Activated CD4-positive, alpha-beta T cell treated with anti-CD3 and anti-CD28 coated beads, Interleukin-2, Interleukin-6, amounts not matched to agents 100 ng/mL and 50 ng/mL, durations not matched to agents 16 hours and 8 hours (primary cell): ENCODE measurements around the gene GPRC5D.

ENCODE experiments used
- DNase-seq: peaks from one replicate; pipeline ENCODE4 v3.0.0-alpha.2; 2020

GPRC5D gene

DNA sequence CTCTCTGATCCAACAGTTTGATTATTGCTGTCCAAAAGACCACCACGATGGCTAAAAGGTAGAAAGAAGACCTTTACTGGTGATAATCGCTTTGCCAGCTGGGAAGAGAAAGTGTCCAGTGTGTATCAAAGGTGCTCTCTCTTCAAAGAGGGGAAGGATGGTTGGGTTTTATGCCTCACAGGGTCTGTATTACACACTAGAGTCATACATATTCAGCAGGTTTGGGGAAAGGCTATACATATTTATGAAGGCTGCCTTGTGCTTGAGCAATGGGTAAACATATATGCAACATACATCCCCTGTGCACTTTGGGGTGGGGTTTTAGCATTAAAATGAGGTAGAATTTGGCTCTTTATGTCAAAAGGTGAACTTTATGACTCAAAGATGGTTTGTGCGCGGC is 18.2 kb downstream of the GPRC5D start:
- DNase-seq: no peak

DNA sequence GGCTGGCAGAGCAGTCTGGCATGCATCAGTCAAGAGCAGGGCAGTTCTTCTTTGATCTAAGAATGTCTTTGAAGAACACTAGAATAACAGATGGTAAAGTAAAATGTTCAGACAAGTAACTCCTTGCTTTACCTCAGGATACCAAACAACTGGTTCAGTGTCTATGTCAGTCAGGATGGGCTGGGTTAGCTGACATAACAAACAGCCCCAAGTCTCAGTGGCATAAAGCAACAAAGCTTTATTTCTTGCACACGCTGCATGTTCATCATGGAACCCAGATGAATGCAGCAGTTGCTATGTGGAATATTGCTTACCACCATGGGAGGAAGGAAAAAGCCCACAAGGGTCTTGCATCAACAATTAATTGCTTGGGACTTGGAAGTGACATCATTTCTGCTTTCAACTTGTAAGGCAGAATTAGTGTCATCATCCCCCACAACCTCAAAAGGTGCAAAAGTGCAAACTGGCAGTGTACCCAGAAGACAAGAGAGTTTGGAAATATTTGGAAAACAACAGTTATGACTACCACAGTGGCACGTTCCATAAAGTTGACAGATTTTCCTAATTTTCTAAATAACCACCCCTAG is 21.2 kb downstream of the GPRC5D start:
- no peak for DNase-seq

DNA sequence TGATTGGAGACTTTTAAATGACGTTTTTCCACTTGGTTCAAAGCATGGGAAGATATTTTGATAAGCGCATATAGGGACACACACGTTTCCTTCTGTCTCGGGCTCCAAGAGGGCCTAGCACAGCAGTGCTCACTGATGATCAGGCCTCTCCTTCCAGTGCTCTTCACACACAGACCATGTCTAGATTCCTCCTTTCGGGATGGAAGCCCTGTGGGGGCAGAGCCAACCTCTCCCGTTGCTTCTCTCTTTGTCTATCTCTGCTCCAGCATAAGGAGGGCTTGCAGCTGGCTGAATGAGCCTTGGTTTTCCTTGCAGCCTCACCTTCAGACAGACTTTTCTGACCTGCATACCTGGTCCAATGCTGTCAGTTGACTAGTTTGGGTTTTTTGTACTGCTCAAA is 22.3 kb downstream of the GPRC5D start:
- no peak for DNase-seq

DNA sequence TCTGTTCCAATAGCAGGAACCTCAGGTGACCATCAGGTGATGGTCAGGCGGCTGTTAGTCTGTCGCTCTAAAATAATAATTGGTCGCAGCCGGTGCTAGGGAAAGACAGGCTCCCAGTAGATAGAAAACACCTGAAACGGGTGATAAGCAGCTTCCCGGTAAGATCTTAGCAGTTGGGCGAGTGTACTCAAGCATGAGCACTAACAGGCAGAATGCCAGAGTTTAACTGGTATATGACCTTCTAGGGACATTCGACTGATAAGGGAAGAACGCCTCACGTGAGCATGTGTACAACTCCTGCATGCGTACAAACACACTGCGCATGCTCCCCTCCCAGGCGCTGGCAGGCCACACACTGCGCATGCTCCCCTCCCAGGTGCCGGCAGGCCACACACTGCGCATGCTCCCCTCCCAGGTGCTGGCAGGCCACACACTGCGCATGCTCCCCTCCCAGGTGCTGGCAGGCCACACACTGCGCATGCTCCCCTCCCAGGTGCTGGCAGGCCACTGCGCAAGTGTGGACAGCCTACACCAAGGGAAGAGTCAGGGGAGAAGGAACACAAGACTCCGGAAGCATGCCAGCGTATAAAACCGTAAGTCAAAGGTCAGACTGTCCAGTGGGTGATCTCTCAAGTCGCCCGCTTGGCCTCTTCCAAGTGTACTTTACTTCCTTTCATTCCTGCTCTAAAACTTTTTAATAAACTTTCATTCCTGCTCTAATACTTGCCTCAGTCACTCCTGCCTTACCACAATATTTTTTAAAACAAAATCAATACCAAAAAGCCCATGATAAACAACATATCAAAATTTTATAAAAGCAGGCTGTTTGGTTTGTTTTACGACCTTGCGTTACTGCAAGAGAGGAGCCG is 24.5 kb downstream of the GPRC5D start:
- peak; percentile 56 for DNase-seq

DNA sequence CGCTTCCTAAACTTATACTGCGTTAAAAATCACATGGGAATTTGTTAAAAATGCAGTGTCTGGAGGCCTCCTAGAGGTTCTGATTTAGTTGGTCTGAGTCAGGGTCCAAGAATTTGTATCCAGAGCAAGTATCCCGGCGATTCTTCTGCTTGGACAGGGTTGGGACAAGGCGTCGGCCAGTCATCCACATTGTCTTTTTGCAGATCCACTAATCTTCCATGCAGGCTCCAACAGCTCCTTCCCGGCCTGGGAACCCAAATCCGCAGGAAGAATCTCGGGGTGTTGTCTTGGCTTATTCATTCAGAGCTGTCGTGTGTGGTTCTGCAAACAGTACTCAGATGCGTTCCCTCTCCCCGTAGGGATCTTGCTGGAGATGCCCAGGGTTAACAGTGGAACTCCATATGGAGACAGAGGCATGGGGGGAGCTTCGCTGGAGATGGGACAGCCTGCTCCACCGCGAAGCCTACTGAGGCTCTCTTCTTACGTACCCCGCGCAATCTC is 25.3 kb downstream of the GPRC5D start:
- no peak for DNase-seq

- no peak for DNase-seq
Measured at GRCh38 chr12:12925388-12925787, 26.6 kb downstream of the GPRC5D start.

DNA sequence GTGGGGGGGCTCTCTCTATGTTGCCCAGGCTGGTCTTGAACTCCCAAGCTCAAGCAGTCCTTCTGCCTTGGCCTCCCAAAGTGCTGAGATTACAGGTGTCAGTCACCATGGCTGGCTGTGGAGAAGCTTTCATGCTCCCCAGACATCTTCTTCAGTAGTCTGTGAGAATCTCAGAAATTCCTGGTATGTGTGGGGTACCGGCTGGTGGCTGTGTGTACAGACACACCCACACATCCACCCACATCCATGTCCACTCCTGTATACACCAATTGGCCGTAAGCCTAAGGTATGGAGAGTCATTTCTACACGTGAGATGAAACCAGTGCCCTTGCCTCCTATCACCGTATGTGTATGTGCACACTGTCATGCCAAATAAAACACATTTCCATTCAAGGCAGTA is 27.8 kb downstream of the GPRC5D start:
- no peak for DNase-seq

DNA sequence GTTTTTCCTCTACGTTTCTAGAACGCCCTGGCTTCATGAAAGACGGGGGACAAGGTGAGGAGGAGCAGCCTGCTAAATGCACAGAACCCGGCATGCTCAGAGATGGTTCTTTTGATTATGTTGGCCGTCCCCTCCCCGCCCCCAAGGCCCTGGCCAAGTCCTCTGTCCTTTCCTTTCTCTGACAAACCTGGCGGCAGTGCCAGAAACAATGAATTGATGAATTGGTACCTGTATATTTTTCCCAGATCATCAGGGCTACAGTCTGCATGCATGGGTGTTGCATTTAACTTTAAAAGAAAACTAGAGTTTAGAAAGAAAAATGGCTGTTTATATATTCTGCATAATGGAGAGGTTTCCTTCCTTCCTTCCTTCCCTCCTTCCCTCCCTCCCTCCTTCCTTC is 29.0 kb downstream of the GPRC5D start:
- no peak for DNase-seq

- DNase-seq: no peak
Measured at GRCh38 chr12:12922191-12922616, 29.8 kb downstream of the GPRC5D start.

DNA sequence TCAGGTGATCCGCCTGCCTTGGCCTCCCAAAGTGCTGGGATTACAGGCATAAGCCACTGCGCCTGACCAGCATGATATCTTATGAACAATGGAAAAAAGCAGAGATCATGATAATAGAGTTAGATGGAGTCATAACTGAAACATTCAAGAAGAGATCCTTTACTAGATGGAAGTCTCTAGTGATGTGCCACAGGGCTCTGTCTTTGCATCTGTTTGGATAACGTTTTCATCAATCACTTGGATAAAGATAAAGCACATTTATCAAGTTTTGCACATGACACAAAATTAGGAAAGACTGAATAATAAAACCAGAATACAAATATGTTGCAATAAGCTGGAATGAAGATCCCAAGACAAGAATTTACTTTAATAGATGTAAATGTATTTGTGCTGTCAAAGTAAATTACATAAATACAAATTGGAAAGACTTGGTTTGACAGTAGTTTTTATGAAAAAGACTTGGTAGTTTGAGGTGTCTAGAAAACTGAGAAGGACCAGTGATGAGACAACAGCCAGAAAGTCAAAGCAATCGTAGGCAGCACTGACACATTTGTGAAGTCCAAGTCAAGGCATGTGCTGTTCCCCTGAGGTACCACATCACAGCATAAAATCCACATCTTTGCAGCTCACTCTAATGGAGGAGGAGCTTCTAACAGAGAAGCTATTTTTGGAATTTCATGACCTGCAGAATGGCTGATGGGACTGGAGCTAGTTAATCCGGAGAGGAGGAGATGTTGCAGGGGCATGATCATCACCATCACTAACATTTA is 32.1 kb downstream of the GPRC5D start:
- DNase-seq: no peak

- no peak for DNase-seq
Measured at GRCh38 chr12:12918781-12919389, 33.1 kb downstream of the GPRC5D start.

DNA sequence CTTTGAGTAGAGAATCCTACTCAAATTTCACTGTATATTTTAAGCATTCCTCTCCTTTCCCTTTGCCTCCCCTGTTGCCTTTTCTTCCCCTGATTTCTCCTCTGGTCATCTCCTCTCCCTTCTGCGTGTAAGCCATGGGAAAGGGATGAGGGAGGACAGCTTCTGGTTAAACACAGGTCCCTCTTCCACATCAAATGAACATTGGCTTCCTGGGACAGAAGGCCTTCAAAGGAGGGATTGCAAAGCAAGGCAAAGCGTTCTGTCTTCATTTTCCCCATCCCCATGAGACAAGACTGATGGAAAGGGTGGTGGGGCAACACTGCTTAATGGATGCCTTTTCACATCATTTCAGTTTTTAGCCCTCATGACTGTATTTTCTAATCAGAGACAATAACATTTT is 34.5 kb downstream of the GPRC5D start:
- no peak for DNase-seq

GRCh38 chr12:12916135-12916944 is 35.6 kb downstream of the GPRC5D start:
- DNase-seq: peak; percentile 92

DNA sequence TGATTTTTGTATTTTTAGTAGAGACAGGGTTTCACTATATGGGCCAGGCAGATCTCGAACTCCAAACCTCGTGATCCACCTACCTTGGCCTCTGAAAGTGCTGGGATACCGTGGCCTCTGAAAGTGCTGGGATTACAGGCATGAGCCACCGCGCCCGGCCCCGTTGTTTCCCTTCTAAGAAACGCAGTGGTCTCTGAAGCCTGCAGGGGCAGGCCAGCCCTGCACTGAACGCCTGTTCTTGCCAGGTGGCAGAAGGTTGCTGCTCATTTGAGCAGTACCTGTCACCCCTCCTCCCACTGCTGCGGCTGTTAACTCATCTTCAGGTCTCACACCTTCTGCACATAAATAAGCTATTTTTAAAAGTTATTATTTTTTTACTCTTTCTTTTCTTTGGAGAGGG is 36.3 kb downstream of the GPRC5D start:
- no peak for DNase-seq

- DNase-seq: no peak
Measured at GRCh38 chr12:12912711-12913110, 39.3 kb downstream of the GPRC5D start.

- no peak for DNase-seq
Measured at GRCh38 chr12:12909995-12910420, 42.0 kb downstream of the GPRC5D start.

DNA sequence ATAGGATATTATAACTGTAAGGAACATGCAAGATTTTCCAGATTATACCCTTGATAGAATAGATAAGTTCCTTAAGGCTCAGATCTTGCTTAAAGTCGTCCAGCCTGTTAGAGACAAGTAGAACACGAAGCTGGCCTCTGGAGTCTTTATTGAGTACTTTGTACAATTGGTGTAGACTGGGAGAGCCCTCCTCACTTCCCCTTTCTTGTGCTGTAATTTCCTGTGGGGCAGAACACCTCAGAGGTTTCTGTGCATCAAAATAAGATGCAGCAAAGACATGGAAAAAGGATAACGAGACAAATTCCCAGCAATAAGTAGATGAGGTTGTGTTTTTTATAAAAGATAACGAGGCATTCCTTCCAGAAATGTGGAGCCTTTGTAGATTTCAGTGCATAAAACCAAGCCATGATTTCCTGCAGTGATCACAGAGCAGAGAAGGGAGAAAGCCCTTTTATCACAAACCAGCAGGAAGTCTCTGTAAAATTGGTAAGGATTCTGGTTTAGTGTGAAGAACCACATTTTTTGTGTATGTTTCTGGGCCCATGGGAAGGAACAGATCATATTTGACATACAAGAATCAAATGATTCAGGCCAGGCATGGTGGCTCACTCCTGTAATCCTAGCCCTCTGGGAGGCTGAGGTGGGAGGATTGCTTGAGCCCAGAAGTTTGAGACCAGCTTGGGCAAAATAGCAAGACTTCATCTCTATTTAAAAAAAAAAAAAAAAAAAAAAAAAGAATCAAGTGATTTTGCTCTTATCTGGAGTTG is 42.6 kb downstream of the GPRC5D start:
- no peak for DNase-seq

DNA sequence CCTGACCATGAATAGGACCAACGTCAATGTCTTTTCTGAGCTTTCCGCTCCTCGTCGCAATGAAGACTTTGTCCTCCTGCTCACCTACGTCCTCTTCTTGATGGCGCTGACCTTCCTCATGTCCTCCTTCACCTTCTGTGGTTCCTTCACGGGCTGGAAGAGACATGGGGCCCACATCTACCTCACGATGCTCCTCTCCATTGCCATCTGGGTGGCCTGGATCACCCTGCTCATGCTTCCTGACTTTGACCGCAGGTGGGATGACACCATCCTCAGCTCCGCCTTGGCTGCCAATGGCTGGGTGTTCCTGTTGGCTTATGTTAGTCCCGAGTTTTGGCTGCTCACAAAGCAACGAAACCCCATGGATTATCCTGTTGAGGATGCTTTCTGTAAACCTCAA is 43.3 kb downstream of the GPRC5D start:
- no peak for DNase-seq

DNA sequence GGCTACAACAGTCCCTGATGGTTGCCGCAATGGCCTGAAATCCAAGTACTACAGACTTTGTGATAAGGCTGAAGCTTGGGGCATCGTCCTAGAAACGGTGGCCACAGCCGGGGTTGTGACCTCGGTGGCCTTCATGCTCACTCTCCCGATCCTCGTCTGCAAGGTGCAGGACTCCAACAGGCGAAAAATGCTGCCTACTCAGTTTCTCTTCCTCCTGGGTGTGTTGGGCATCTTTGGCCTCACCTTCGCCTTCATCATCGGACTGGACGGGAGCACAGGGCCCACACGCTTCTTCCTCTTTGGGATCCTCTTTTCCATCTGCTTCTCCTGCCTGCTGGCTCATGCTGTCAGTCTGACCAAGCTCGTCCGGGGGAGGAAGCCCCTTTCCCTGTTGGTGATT is 43.7 kb downstream of the GPRC5D start:
- DNase-seq: no peak

DNA sequence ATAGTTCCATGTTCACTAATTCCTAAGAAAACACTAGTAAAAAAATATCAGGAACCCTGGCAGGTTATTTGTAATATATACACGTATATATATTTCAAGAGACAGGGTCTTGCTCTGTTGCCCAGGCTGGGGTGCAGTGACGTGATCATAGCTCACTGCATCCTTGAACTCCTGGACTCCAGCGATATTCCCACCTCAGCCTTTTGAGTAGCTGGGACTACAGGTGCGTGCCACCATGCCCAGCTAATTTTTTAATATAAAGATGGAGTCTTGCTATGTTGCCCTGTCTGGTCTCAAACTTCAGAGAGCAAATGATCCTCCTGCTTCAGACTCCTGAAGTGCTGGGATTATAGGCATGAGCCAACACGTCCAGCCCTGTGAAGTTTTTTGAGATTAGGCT is 44.4 kb downstream of the GPRC5D start:
- no peak for DNase-seq
